ENCODE data around the gene DNAJB12.

The DNAJB12 gene

DNA sequence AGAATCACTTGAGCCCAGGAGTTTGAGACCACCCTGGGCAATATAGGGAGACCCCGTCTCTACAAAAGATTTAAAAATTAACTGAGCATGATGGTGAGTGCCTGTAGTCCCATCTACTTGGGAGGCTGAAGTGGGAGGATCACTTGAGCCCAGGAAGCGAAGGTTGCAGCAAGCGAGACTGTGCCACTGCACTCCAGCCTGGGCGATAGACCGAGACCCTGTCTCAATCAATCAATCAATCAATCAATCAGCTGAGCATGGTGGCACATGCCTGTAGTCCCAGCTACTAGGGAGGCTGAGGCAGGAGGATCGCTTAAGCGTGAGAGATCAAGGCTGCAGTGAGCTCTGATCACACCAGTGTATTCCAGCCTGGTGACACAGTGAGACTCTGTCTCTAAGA lies 40.5 kb downstream of the DNAJB12 start:
- DNase-seq (ENCODE audit: low read depth): no peak
- no peak overlapping the region for H3K4me3 ChIP-seq (ENCODE audit: low read length)
- TF ChIP-seq, protein P1, sequence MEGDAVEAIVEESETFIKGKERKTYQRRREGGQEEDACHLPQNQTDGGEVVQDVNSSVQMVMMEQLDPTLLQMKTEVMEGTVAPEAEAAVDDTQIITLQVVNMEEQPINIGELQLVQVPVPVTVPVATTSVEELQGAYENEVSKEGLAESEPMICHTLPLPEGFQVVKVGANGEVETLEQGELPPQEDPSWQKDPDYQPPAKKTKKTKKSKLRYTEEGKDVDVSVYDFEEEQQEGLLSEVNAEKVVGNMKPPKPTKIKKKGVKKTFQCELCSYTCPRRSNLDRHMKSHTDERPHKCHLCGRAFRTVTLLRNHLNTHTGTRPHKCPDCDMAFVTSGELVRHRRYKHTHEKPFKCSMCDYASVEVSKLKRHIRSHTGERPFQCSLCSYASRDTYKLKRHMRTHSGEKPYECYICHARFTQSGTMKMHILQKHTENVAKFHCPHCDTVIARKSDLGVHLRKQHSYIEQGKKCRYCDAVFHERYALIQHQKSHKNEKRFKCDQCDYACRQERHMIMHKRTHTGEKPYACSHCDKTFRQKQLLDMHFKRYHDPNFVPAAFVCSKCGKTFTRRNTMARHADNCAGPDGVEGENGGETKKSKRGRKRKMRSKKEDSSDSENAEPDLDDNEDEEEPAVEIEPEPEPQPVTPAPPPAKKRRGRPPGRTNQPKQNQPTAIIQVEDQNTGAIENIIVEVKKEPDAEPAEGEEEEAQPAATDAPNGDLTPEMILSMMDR (conservative IDR thresholded peaks at IDR 0.05; ENCODE audit: low read depth, low read length): no peak

DNA sequence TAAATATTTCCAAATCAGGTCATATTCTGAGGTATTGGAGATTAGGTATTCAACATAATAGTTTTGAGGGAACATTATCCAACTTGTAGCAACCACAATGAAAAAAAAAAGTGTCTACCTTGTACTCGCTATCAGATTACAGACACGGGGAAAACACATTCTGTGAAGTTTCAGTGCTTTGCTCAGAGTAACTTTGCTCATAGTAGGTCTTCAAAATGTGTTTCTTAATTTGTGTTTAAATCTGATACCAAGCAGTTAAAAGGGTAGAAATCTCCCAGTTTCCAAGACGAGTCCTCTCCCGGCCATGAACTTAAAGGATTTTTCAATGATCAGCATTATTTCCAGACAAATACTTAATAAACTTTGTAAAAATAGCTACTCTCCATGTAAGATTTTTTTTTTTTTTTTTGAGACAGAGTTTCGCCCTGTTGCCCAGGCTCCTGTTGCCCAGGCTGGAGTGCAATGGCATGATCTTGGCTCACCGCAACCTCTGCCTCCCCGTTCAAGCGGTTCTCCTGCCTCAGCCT lies 41.8 kb downstream of the DNAJB12 start:
- no peak overlapping the region for H3K4me3 ChIP-seq (ENCODE audit: low read length)
- no peak for DNase-seq (ENCODE audit: low read depth)
- TF ChIP-seq, protein P1 (conservative IDR thresholded peaks at IDR 0.05; ENCODE audit: low read depth, low read length): no peak

DNA sequence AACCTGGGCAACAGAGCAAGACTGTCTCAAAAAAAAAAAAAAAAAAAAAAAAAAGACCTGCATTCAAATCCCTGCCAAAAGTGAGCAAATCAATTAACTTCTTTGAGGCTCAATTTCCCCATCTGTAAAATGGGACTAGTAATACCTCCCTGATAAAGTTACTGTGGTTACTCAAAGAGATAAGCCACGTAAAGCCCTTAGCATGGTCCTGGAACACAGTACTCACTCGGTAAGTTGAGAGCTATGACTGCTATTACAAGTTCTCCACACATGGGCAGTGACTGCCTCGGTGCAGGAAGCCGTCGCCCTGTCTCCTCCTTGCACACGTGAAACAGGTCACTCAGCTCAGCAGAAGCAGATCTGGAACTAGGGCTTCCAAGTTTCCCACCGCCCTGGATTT lies 43.1 kb downstream of the DNAJB12 start:
- H3K4me3 ChIP-seq (ENCODE audit: low read length): no peak overlapping the region
- no peak for DNase-seq (ENCODE audit: low read depth)
- TF ChIP-seq, protein P1 (conservative IDR thresholded peaks at IDR 0.05; ENCODE audit: low read depth, low read length): no peak

DNA sequence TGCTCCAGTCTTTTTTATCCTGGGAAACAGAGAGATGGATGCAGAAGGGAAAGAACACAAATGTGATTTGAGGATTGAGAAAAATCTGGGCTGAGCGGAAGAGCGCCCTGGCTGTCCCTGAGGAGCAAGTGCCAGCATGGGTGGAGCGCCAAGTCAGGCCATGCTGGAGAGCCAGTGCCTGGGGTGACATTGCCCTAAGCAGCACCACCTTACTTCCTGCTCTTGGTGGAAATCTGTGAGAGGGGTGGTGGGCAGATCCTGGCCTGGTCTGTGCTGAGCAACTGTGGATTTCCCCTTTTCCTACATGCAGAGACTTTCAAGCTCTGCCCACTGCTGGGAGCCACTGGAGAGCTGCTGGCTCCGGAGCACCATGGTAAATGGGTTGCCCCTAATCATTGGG lies 44.1 kb downstream of the DNAJB12 start:
- H3K4me3 ChIP-seq (ENCODE audit: low read length): no peak overlapping the region
- DNase-seq (ENCODE audit: low read depth): no peak
- TF ChIP-seq, protein P1 (conservative IDR thresholded peaks at IDR 0.05; ENCODE audit: low read depth, low read length): no peak

DNA sequence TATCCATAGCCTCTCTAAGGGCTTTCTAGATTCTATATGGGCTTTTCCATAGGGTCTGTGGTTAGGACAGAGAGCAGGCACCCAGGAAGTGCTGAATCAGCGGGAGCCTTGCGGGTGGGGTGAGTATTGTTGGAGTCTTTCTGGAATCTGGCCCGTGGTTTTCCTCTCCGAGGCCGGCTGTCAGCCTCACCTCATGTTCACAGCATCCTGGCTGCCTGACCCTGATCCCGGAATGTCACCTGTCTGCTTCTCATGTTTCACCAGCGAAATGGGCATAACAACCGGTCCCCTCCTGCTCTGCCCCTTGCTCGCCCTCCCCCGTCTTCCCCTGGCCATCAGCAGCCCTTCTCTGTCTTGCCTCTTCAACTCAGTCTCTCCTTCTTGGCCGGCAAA lies 44.5 kb downstream of the DNAJB12 start:
- TF ChIP-seq, protein P1 (conservative IDR thresholded peaks at IDR 0.05; ENCODE audit: low read depth, low read length): no peak
- DNase-seq (ENCODE audit: low read depth): no peak
- H3K4me3 ChIP-seq (ENCODE audit: low read length): no peak overlapping the region

DNA sequence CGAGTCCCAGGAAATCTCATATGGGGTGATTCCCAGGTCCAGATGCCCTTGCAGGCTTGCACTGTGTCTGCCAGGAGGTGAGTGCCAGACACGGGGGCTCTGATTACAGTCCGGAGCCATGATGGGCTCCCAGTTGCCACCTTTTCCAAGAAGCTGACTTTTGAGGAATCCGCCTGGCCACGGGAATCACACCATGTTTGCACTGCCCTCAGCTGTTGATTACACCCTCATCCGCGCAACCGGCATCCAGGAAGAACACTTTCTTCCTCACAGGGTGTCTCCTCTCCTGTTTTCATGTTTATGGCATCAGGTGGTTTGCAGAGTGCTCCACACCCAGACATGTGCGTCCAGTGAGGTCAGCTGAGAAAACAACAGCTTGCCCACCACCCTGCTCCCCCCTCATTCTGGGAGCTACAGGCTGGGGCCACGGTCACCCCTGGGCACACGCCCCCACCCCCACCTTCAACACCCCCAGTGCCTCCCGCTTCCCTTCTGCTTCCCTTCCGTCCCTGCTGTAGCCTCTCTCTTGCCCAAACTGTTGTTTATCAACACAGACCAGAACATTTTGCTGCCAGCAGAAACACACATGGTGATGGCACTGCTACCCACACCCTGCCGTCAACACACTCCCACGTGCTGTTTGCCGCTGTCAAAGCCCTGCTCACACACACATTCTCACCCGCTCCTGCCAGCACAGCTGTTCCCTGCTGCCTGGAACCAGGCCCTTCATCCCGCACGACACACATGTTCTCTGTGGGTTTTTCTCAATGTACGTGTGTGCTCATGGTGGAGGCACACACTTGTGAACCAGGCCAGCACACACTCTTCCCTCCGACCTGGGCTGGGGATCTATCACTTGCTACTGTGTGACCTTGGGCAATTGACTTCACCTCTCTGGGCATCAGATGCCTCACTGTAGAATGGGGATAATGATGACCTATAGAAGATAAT lies 45.2 kb downstream of the DNAJB12 start:
- no peak for DNase-seq (ENCODE audit: low read depth)
- TF ChIP-seq, protein P1 (conservative IDR thresholded peaks at IDR 0.05; ENCODE audit: low read depth, low read length): no peak
- H3K4me3 ChIP-seq (ENCODE audit: low read length): no peak overlapping the region

Measured in retinal pigment epithelial cell (primary cell).